ENCODE data around the gene JPH3. TPM values are rescaled to one million over a fixed set of nuclear protein-coding genes. Genes with fewer than 3 reads are reported as not detected.

The JPH3 gene
- polyA plus RNA-seq, 1 donor from 2014 or later, result 22.2 TPM

DNA sequence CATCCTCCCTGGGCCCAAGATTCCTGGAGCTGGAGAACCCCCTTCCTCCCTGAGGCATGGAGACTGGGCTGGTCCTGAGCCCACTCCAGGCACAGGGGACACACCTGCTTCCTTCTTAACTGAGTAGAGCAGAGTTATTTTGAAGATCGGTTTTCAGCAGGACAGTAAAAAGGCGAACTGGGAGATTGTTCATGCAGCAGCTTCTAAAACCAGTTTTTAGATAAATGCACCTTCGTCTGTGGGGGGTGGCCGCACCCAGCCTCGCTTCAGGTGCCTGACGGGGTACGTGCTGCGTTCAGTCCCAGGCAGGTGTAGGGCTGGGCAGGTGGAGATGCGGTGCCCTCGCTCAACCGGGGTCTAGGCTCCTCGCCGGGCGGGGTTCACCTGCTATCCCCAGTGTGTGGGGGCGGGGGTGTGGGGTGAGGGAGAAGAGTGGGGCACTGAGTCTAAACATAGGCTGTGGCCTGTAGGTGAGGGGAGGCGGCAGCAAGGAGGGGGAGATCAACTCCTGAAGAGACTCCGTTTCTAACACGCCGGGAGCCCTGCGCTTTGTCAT, 69.5 kb downstream of the JPH3 start:
- Histone ChIP-seq H3K9ac (ENCODE audit: low read length) (no peak overlapping the region), H3K79me2 (replicated peaks; ENCODE audit: insufficient read depth, low read length) (no peaks in the 10 kb centered on the region), H4K20me1 (ENCODE audit: insufficient read depth) (no peaks in the 10 kb centered on the region), H2AFZ (ENCODE audit: low read depth, low read length) (no peak overlapping the region), H3K9me2 (ENCODE audit: insufficient read depth, low read length) (no peaks in the 10 kb centered on the region), H3K4me3 (ENCODE audit: low read length) (no peak overlapping the region), H3K27me3 (ENCODE audit: insufficient read depth, low read depth, low read length) (no peaks in the 10 kb centered on the region), H3K4me2 (ENCODE audit: low read length) (no peak overlapping the region), H3K36me3 (ENCODE audit: insufficient read depth, low read length) (no peaks in the 10 kb centered on the region), H3K9me3 (ENCODE audit: low read length) (no peaks in the 10 kb centered on the region), H3K27ac (ENCODE audit: low read length) (no peak overlapping the region), H3F3A (ENCODE audit: insufficient read depth, low read length, poor library complexity, severe bottlenecking) (no peaks in the 10 kb centered on the region)
- no peak for TF ChIP-seq EZH2 (IDR thresholded peaks at IDR 0.05; ENCODE audit: borderline replicate concordance, insufficient read depth, low read length, poor library complexity, severe bottlenecking)
- TF ChIP-seq POLR2AphosphoS5 (IDR thresholded peaks at IDR 0.05), result no peak
- TF ChIP-seq, protein P1, sequence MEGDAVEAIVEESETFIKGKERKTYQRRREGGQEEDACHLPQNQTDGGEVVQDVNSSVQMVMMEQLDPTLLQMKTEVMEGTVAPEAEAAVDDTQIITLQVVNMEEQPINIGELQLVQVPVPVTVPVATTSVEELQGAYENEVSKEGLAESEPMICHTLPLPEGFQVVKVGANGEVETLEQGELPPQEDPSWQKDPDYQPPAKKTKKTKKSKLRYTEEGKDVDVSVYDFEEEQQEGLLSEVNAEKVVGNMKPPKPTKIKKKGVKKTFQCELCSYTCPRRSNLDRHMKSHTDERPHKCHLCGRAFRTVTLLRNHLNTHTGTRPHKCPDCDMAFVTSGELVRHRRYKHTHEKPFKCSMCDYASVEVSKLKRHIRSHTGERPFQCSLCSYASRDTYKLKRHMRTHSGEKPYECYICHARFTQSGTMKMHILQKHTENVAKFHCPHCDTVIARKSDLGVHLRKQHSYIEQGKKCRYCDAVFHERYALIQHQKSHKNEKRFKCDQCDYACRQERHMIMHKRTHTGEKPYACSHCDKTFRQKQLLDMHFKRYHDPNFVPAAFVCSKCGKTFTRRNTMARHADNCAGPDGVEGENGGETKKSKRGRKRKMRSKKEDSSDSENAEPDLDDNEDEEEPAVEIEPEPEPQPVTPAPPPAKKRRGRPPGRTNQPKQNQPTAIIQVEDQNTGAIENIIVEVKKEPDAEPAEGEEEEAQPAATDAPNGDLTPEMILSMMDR (IDR thresholded peaks at IDR 0.05; ENCODE audit: poor library complexity, severe bottlenecking), result no peak
- no peak for TF ChIP-seq EP300 (conservative IDR thresholded peaks at IDR 0.05; ENCODE audit: poor library complexity, severe bottlenecking)
- no peak for TF ChIP-seq TAF1 (IDR thresholded peaks at IDR 0.05; ENCODE audit: low read depth)
- TF ChIP-seq MXI1 (conservative IDR thresholded peaks at IDR 0.05; ENCODE audit: poor library complexity, severe bottlenecking), result no peak
- TF ChIP-seq, protein P2, sequence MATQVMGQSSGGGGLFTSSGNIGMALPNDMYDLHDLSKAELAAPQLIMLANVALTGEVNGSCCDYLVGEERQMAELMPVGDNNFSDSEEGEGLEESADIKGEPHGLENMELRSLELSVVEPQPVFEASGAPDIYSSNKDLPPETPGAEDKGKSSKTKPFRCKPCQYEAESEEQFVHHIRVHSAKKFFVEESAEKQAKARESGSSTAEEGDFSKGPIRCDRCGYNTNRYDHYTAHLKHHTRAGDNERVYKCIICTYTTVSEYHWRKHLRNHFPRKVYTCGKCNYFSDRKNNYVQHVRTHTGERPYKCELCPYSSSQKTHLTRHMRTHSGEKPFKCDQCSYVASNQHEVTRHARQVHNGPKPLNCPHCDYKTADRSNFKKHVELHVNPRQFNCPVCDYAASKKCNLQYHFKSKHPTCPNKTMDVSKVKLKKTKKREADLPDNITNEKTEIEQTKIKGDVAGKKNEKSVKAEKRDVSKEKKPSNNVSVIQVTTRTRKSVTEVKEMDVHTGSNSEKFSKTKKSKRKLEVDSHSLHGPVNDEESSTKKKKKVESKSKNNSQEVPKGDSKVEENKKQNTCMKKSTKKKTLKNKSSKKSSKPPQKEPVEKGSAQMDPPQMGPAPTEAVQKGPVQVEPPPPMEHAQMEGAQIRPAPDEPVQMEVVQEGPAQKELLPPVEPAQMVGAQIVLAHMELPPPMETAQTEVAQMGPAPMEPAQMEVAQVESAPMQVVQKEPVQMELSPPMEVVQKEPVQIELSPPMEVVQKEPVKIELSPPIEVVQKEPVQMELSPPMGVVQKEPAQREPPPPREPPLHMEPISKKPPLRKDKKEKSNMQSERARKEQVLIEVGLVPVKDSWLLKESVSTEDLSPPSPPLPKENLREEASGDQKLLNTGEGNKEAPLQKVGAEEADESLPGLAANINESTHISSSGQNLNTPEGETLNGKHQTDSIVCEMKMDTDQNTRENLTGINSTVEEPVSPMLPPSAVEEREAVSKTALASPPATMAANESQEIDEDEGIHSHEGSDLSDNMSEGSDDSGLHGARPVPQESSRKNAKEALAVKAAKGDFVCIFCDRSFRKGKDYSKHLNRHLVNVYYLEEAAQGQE (IDR thresholded peaks at IDR 0.05; ENCODE audit: borderline replicate concordance), result no peak
- TF ChIP-seq RAD21 (conservative IDR thresholded peaks at IDR 0.05), result no peak
- no peak for TF ChIP-seq SMC3 (conservative IDR thresholded peaks at IDR 0.05; ENCODE audit: poor library complexity)

DNA sequence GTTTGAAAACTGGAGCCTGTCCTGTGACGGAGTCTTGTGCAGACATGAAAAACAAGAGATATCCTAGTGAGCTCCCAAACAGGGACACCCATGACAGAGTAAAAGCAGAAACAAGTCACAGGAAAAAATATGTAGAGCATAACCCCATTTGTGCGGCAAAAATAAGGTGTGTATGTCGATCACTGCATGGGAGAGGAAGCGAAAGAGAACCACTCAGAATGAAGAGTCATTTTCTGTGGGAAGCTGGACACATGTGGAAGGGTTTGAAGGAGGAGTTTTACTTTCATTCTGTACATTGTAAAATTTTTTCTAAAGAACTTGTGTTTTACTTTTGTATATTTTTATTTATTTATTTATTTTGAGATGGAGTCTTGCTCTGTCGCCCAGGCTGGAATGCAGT, 72.1 kb downstream of the JPH3 start:
- no peaks in the 10 kb centered on the region for H3K9me3 ChIP-seq (ENCODE audit: low read length)
- no peaks in the 10 kb centered on the region for H3K36me3 ChIP-seq (ENCODE audit: insufficient read depth, low read length)
- no peaks in the 10 kb centered on the region for H3K79me2 ChIP-seq (replicated peaks; ENCODE audit: insufficient read depth, low read length)
- H3K4me2 ChIP-seq (ENCODE audit: low read length), result no peak overlapping the region
- no peak overlapping the region for H3K27ac ChIP-seq (ENCODE audit: low read length)
- H3K9ac ChIP-seq (ENCODE audit: low read length), result no peak overlapping the region
- TF ChIP-seq POLR2AphosphoS5 (IDR thresholded peaks at IDR 0.05) (no peak), EP300 (conservative IDR thresholded peaks at IDR 0.05; ENCODE audit: poor library complexity, severe bottlenecking) (no peak), TAF1 (IDR thresholded peaks at IDR 0.05; ENCODE audit: low read depth) (no peak), SMC3 (conservative IDR thresholded peaks at IDR 0.05; ENCODE audit: poor library complexity) (no peak), EZH2 (IDR thresholded peaks at IDR 0.05; ENCODE audit: borderline replicate concordance, insufficient read depth, low read length, poor library complexity, severe bottlenecking) (no peak), RAD21 (conservative IDR thresholded peaks at IDR 0.05) (no peak), MXI1 (conservative IDR thresholded peaks at IDR 0.05; ENCODE audit: poor library complexity, severe bottlenecking) (no peak)
- TF ChIP-seq, protein P2 (IDR thresholded peaks at IDR 0.05; ENCODE audit: borderline replicate concordance), result no peak
- TF ChIP-seq, protein P1 (IDR thresholded peaks at IDR 0.05; ENCODE audit: poor library complexity, severe bottlenecking), result no peak
- H3K27me3 ChIP-seq (ENCODE audit: insufficient read depth, low read depth, low read length), result no peaks in the 10 kb centered on the region
- H3K4me3 ChIP-seq (ENCODE audit: low read length), result no peak overlapping the region
- H3F3A ChIP-seq (ENCODE audit: insufficient read depth, low read length, poor library complexity, severe bottlenecking), result no peaks in the 10 kb centered on the region
- H3K9me2 ChIP-seq (ENCODE audit: insufficient read depth, low read length), result no peaks in the 10 kb centered on the region
- no peak overlapping the region for H2AFZ ChIP-seq (ENCODE audit: low read depth, low read length)
- H4K20me1 ChIP-seq (ENCODE audit: insufficient read depth), result no peaks in the 10 kb centered on the region
